ENCODE measurements around the gene CA10.

DNA sequence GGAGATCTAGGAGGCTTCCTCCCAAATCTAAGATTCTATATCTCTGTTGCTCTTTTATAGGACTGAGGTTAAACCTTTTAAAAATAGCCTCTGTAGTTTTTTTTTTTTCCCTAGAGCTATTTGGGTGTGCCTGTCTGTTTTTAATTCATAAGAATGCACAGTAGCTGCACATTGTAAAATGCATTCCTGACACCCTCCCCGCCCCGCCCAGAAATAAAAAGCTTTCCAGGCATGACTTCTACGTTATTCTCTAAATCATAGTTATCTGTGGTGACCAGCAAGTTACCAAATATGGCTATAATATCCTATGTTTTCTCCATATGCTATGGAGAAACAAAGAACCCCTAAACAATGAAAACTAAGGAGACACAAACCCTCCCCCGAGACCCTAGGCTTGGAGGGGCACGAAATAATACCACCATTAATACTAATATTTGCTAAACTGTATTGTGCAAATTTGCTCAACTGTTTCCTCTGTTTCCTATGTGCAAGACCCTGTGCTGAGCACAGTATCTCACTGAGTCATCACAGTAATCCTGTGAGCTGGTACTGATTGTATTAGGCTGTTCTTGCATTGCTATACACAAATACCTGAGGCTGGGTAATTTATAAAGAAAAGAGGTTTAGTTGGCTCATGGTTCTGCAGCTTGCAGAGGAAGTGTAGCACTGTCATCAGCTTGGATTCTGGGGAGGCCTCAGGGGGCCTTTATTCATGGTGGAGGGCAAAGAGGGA is 388.3 kb downstream of the CA10 start:
- TF ChIP-seq, protein P1, sequence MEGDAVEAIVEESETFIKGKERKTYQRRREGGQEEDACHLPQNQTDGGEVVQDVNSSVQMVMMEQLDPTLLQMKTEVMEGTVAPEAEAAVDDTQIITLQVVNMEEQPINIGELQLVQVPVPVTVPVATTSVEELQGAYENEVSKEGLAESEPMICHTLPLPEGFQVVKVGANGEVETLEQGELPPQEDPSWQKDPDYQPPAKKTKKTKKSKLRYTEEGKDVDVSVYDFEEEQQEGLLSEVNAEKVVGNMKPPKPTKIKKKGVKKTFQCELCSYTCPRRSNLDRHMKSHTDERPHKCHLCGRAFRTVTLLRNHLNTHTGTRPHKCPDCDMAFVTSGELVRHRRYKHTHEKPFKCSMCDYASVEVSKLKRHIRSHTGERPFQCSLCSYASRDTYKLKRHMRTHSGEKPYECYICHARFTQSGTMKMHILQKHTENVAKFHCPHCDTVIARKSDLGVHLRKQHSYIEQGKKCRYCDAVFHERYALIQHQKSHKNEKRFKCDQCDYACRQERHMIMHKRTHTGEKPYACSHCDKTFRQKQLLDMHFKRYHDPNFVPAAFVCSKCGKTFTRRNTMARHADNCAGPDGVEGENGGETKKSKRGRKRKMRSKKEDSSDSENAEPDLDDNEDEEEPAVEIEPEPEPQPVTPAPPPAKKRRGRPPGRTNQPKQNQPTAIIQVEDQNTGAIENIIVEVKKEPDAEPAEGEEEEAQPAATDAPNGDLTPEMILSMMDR (conservative IDR thresholded peaks at IDR 0.05; ENCODE audit: low read depth in 2 of 2) = no peak
- TF ChIP-seq EZH2 (IDR thresholded peaks at IDR 0.05; ENCODE audit: low read depth, unreplicated experiment) = no peak
- TF ChIP-seq POLR2AphosphoS5 (IDR thresholded peaks at IDR 0.05; ENCODE audit: low read depth) = no peak
- TF ChIP-seq CREB1 (CRISPR knock-in tag; IDR thresholded peaks at IDR 0.05; ENCODE audit: low read depth) = no peak
- TF ChIP-seq JUNB (IDR thresholded peaks at IDR 0.05; ENCODE audit: unreplicated experiment) = no peak
- TF ChIP-seq, protein P2, sequence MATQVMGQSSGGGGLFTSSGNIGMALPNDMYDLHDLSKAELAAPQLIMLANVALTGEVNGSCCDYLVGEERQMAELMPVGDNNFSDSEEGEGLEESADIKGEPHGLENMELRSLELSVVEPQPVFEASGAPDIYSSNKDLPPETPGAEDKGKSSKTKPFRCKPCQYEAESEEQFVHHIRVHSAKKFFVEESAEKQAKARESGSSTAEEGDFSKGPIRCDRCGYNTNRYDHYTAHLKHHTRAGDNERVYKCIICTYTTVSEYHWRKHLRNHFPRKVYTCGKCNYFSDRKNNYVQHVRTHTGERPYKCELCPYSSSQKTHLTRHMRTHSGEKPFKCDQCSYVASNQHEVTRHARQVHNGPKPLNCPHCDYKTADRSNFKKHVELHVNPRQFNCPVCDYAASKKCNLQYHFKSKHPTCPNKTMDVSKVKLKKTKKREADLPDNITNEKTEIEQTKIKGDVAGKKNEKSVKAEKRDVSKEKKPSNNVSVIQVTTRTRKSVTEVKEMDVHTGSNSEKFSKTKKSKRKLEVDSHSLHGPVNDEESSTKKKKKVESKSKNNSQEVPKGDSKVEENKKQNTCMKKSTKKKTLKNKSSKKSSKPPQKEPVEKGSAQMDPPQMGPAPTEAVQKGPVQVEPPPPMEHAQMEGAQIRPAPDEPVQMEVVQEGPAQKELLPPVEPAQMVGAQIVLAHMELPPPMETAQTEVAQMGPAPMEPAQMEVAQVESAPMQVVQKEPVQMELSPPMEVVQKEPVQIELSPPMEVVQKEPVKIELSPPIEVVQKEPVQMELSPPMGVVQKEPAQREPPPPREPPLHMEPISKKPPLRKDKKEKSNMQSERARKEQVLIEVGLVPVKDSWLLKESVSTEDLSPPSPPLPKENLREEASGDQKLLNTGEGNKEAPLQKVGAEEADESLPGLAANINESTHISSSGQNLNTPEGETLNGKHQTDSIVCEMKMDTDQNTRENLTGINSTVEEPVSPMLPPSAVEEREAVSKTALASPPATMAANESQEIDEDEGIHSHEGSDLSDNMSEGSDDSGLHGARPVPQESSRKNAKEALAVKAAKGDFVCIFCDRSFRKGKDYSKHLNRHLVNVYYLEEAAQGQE (IDR thresholded peaks at IDR 0.05; ENCODE audit: unreplicated experiment) = no peak
- TF ChIP-seq NANOG (IDR thresholded peaks at IDR 0.05; ENCODE audit: borderline replicate concordance) = no peak
- TF ChIP-seq, protein P3, sequence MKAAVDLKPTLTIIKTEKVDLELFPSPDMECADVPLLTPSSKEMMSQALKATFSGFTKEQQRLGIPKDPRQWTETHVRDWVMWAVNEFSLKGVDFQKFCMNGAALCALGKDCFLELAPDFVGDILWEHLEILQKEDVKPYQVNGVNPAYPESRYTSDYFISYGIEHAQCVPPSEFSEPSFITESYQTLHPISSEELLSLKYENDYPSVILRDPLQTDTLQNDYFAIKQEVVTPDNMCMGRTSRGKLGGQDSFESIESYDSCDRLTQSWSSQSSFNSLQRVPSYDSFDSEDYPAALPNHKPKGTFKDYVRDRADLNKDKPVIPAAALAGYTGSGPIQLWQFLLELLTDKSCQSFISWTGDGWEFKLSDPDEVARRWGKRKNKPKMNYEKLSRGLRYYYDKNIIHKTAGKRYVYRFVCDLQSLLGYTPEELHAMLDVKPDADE (IDR thresholded peaks at IDR 0.05) = no peak
- TF ChIP-seq EZH2phosphoT487 (IDR thresholded peaks at IDR 0.05; ENCODE audit: unreplicated experiment) = no peak

All from GM23338 (cell line).